Right ventricle myocardium superior (tissue), 1 donor: ENCODE results near the gene STK35. TPM values are rescaled to one million over a fixed set of nuclear protein-coding genes. Genes with fewer than 3 reads are reported as not detected.

ENCODE experiments used
- ATAC-seq: fragments of 200-7000 bp; cut with Tn5 transposase; one replicate; pipeline ENCODE4 v1.9.1; 2020; ENCODE audit warnings: mild to moderate bottlenecking; ENCODE audit not compliant: poor library complexity
- DNase-seq: peaks from one replicate; pipeline ENCODE4 v3.0.0-alpha.2; 2020
- intact Hi-C: fragments of 100-400 bp; cut with DNase I; formaldehyde crosslinking; loops from one replicate; pipeline ENCODE4 v1.11.2; 2022
- long read RNA-seq: library from polyadenylated mRNA; unstranded; transcript quantifications from one replicate; pipeline ENCODE4 v2.0.0, GENCODE V29; 2021
- total RNA-seq: library from RNA; stranded (reverse); fragmentation: NEBNext Ultra II Directional; extraction: Animal tissue kit (Norgen Biotek cat#: 25700); gene quantifications from one replicate; pipeline ENCODE4 v1.2.1, GENCODE V29; 2021
- donor health status: DM: no; HTN: yes; CAD: no; lungs with severe emphysema.

The STK35 gene
- total RNA-seq, result 11.7 TPM
- long read RNA-seq, partial matches to known transcripts, result 28 of 28 reads
- long read RNA-seq, other reads (novel, unspliced or antisense), result 0 of 28 reads

DNA sequence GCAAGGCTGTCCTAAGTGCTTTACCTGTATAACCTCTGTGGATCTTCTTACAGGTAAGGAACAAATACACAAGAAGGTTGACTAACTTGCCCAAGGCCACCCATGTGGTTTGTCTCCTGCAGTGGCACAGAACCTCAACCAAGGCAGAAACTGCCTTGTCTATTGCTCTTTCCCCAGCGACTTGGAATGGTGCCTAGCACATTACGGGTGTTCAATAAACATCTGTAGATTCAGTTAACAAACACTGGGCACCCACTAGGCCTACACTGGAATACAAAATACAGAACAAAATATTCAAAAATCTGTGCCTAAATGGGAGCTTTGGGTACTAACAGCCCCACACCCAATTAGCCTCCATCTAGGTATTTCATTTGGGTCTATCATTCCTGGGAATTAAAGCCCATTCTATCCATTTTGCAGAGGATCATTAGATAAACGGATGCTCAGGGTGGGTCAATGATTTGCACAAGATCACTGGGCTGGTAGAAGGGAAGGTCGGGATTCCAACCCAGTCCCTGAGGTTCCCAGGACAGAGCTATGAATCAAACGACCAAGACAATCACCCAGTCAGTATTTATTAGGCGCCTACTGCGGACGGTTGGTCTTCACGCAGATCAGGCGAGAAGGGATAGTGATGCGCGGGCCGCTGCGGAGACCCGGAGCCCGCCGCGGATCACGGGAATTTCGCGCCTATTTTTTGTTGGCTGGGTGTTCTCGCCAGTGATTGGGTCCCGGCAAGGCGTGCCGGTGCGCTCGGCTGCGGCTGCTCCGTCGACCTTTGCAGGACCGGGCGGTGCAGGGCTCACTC, at the start of gene STK35:
Gene STK35, plus strand, starts transcription at position 771 of the 808 bp plus-strand sequence. CDS start 55 bp downstream, outside the sequence.
- peak; percentile 81 for ATAC-seq
- intact Hi-C loops, result loop anchor here (5.0 kb wide), 1 partner anchor 41 kb away; no protein-coding TSS in a partner anchor

DNA sequence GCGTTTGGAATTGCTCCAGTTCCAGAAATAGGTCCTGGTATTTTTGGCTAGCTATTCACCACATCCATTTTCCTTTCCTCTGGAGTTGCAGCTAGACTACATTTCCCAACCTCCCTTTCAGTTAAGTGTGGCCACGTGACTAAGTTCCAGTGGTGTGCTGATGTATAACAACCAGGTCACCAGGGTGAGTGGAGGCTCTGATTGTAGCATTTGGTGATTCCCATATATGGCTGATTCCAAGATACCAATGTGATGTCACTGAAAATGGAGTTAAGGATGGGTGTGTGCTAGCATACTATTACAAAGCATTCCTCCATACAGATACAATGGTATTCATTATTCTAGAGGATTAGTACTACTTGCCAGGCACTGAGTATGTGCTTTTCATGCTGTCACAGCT, 49.7 kb upstream of the STK35 start:
- ATAC-seq, result no peak
- DNase-seq, result no peak
- intact Hi-C loops, result no loop called here

More for the DNA sequence above, at the start of gene STK35:
- DNase-seq, result no peak

DNA sequence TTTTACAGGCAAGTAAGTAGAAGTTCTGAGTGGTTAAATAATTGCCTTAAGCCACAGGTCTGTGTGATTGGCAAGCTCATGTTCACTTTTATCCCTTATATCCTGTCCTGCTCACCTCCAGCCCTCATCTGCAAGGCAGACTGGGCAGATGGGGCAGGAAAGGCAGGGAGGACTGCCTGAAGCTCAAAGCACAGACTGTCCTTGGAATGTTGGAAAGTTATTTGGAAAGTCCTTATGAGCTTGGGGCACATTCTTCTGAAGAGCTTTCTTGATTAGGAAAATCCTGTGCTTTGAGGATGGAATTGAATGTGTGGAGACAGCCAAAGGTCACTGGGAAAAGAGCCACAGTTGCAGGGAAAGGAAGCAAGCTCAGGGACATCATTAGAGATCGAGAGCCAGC, 48.9 kb upstream of the STK35 start:
- DNase-seq (no peak), ATAC-seq (no peak)
- intact Hi-C loops, result no loop called here

DNA sequence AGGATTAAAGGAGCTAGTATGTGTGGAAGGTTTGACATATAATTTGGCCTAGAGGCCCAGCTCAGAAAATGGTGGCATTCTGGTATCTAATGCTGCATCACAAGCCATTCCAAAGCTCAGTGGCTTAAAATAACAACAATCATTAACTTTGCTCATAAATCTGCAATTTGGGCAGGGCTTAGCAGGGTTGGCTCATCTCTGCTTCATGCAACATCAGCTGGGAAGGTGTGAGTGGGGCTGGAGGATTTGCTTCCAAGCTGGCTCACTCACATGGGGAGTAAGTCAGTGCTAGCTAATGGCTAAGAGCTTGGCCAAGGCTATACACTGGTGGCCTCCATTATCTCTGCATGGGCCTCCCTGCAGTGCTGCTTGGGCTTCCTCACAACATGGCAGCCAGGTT, 48.0 kb upstream of the STK35 start:
- intact Hi-C loops, result no loop called here
- DNase-seq (no peak), ATAC-seq (no peak)

DNA sequence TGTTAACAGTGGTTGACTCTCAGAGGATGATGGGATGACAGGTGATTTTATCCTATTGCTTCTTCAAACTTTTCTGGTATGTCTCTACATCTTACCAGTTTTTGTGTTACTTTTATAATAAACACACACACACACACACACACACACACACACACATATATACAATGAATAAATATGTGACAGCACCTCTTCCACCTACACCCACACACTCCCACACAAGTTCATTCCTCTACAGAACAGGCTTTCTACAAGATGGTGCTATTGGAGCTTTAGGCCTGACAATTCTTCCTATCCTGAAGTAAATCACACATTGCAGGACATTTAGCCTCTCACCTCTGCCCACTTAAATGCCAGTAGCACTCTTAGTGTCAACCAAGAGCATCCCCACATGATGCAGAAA, 46.7 kb upstream of the STK35 start:
- ATAC-seq (no peak), DNase-seq (no peak)
- intact Hi-C loops, result no loop called here

DNA sequence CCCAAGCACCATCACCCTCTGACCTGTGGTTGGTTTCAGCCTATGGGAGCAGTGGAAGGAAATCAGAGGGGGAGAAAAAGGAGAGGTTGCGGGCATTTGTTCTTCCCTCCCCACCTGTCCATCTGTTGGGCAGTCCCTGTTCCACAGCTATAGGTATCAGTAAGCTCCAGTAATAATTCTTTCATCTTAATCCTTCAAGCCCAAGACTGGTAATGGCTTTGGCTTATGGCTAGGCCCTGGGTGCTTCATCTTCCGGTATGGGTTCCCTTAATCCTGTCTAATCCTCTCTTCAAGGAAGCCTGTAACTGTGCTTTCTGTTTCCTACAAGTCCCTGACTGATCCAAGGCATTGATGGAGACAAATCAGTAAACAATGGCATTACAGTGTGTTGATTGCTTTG, 42.2 kb upstream of the STK35 start:
- ATAC-seq (no peak), DNase-seq (no peak)
- intact Hi-C loops, result no loop called here

DNA sequence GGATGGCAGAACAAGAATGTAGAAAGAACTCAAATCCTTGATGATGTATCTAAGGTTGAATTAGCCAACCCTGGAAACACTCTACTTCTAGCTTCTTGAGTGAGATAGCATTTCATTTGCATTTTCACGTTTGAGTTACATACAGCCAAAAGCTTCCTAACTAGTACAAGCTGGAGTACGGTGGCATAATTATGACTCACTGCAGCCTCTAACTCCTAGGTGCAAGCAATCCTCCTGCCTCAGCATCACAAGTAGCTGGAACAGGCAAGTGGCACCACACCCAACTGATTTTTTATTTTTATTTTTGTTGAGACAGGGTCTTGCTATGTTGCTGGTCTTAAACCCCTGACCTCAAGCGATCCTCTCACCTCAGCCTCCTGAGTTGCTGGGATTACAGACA, 36.5 kb upstream of the STK35 start:
- intact Hi-C loops, result no loop called here
- ATAC-seq (no peak), DNase-seq (no peak)

DNA sequence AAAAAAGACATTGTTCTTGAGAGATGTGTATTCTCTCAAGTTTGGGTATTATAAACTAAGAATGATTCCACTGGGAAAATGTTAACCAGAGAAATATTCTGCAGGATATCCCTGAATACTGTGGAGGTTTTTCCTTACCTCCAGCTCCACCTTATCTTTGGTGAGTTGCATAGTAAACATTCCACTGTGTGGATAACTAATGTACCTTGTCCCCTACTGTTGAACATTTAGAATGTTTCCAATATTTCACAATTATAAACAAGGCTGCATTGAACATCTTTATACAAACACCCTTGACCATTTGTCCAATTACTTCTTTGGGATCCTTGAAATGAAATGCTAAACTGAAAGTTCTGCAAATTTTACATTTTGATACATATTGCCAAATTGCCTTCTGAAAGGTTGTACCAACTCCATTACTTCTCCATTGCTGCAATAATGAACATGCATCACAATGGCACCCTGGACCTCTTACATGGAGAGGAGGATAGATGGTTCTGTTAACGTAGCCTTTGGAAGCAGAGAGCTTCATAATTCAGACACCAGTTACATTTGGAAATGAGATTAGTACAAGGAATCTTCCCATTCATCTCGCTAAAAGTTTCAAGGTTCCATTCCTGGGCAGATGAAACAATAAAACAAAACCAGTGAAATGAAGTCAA, 35.0 kb upstream of the STK35 start:
- ATAC-seq (no peak), DNase-seq (no peak)
- intact Hi-C loops, result no loop called here

DNA sequence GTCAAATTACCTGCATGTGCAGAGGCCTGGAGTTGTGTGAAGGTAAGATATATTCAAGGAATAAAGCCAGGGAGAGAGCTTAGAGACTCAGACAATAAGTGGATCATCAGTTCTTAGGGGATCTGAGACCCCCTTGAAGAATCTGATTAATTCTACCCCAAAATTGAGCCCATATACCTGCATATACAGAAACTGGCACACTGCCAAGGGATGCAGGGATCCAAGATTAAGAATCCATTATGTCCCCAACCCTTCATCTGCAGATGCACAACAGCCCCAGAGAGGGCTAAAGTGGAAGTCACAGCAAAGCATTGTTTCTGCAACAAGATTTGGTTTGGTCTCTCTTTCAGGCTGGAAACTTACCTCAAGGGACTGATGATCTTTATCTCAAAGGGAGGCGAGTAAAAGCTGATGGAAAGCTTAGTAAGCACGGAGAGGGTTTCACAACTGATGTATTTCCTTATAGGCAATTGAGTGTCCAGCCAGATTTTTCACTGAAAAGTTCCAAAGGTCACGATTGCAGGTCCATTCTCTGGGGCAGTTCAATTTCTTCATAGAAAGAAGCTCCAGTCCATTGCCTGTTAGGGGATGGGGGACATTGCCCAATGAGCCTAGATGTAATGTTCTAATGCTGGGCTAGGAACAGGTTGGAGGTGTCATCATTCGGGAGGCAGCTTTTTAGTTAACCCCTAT, 20.9 kb upstream of the STK35 start:
- intact Hi-C loops, result no loop called here
- no peak for ATAC-seq
- DNase-seq, result no peak

DNA sequence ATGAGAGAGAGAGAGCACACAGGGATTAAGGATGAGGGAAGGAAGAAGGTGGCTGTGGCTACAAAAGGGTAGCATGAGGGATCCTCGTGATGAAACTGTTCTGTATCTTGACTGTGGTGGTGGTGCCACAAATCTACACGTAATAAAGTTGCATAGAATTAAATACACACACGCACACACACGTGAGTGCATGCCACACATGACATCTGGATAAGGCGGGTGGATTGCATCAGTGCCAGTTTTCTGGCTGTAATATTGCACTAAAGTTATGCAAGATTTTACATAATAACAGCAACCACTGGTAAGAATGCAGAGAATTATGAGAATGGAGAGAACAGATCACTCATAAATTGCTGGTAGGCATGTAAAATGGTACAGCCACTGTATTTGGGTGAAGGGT, 16.9 kb upstream of the STK35 start:
- intact Hi-C loops, result loop anchor here (5.0 kb wide), 1 partner anchor 88 kb away; no protein-coding TSS in a partner anchor
- ATAC-seq (no peak), DNase-seq (no peak)

DNA sequence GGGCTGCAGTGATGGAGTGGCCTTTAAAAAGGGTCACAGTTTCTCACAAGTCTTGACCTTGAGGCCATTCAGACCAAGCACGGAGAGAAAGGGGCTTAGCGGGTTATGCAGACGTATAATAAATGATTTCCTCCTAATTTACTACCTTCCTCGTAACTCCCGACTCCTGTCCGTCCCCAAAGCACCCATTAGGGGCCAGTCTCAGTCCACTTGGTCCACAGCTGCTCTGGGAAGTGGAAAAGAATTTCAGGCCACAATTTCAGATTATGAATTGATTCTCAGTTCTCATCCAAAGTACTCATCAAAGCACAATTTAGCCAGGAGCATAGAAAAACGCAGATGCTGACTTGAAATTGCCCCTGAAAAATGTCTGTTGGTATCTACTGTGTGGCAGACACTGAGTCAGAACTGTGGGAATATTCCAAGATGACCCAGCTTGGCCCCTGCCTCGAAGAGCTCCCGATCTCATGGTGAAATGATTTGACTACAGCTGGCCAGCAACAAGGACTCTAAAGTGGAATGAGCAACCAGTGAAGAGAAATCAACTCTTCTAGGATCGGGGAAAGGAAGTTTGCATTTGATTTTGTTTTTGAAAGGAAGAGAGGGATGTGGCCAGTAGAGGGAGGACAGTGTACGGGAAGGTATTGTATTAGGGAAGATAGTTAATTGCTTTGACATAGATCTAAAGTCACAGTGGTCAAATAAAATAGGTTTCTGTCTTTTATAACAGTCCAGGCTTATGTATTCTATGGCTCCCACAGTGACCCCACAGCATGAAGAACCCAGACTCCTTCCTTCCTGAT, 15.2 kb upstream of the STK35 start:
- ATAC-seq (peak; percentile 83), DNase-seq (no peak)
- intact Hi-C loops, result loop anchor here (5.0 kb wide), 1 partner anchor 86 kb away; no protein-coding TSS in a partner anchor

DNA sequence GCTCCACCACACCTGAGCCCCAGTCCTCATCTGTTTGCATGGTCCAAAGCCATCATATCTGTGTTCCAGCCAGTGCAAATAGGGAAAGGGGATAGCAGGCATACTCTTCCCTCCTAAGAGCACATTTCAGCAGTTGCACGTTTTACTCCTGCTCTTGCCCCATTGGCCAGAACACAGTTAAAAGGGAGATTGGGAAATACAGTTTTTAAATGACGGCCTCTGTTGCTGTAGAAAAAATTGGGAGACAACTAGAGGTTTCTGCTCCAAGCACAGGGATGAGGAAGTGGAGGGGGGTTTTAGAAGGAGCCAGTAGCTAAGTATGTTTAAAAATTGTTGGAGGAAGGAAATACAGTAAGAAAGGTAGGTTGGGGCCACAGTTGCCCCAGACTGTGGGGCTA, 14.6 kb upstream of the STK35 start:
- no peak for DNase-seq
- no peak for ATAC-seq
- intact Hi-C loops, result loop anchor here (5.0 kb wide), 1 partner anchor 85 kb away; no protein-coding TSS in a partner anchor

DNA sequence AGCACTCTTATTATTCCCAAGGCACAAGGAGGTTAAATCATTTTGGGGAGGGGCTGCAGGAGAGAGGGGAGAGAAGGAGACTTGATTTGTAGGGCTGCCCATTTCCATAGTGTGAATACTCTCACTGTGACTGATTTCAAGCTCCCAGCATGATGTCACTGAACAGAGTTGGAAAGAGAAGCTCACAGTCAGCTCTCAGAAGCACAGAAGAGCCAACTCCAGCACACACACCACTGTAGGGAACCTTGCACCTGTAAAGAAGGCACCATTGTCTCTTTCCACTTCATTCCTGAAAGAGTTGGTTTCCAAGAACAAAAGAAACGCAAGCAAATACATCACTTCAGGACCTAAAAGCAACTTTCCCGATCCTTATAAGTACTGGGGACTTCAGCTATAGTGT, 12.7 kb upstream of the STK35 start:
- DNase-seq (no peak), ATAC-seq (no peak)
- intact Hi-C loops, result loop anchor here (5.0 kb wide), 1 partner anchor 83 kb away; no protein-coding TSS in a partner anchor

DNA sequence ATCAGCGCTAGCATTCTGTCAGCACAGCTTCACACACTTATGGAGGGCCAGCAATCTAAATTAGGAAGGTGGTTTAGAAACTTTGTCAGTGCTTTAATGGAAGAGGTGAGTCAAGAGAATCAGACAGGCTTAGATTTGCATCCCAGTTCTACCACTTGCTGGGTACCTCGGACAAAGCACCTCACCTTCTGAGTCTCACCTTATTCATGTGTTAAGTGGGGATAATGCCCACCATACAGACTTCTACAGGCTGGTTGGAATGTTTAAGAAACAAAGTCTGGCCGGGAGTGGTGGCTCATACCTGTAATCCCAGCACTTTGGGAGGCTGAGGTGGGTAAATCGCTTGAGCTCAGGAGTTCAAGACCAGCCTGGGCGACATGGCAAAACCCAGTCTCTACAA, 12.2 kb upstream of the STK35 start:
- no peak for DNase-seq
- ATAC-seq, result no peak
- intact Hi-C loops, result loop anchor here (5.0 kb wide), 1 partner anchor 83 kb away; no protein-coding TSS in a partner anchor

DNA sequence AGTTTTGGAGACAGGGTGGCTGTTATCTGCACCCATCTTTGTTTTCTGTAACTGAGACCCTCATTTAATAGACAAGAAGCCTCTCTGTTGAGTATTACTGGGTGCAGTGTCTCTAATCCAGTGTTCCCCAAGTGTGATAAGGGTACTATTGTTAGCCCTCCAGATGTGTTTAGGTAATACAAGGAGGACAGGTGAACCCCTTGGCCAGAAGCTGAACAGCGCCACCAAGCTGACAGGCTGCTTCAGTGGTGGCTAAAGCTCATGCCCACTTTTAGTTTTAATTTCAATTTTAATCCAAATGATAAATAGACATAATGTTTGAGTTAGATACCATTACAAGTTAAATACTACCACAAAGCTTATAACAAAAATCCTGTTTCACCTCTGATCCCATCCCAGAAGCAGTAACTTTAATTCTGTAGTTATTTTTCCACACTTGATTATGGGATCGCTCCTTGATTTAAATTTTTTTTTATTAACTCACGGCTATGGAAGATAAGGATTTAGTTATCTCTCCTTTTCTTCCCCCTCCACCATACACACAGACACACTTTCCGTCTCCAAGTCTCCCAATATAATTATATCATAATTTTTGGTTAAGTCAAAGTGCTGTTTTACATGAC, 8.4 kb upstream of the STK35 start:
- DNase-seq (no peak), ATAC-seq (no peak)
- intact Hi-C loops, result no loop called here

DNA sequence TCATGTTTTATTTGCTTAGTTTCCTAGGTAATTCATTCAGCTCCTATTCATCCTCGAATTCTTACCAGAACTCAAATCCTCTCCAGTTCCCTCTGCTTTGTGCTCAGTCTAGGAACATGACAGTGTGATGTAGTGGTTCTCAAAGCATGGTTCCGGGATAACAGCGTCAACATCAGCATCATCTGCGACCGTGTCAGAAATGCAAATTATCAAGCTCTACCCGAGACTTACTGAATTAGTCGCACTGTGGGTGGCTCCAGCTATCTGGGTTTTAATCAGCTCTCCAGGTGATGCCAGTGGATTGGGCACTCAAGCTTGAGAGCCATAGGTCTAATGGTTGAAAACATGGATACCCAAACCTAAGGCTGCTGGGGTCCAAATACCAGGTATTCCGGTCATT, 7.7 kb upstream of the STK35 start:
- intact Hi-C loops, result no loop called here
- ATAC-seq (no peak), DNase-seq (no peak)

DNA sequence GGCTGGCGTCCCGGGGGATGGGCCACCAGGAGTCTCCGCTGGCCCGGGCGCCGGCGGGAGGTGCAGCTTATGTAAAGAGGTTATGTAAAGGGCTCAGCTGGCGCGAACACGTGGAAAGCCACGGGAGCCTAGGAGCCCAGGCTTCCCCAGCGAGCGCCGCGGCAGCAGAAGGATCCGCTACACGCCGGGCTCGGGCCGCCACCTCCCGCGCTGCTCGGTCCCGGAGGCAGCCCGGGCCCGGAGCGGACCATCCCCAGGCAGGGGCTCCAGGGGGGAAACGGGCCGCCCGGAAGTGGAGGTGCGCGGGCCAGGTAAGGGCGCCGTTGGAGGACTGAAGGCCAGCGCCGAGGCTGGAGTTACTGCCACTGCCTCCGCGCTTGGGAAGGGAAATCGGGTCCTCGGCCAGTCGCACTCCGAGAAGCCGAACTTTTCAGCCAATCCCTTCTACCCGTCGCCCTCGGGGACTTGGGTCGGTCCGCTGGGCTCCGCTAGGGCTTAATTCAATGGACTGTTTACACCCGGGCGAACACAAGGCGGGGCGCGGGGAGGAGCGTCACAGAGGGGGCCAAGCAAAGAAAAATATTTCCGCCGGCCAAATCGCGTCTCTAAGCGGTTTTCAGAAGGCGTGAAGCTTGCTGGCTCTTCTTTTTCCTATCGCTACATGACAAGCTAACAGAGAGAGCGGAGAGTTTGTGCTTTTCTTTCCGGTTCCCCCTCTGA, 398 bp downstream of the STK35 start:
- ATAC-seq (peak; percentile 95), DNase-seq (peak; percentile 95)
- intact Hi-C loops, result loop anchor here (5.0 kb wide), 1 partner anchor 40 kb away; no protein-coding TSS in a partner anchor
